IMR-90 (cell line): ENCODE data around the gene SP3. TPM values are rescaled to one million over a fixed set of nuclear protein-coding genes. Genes with fewer than 3 reads are reported as not detected.

Experiments used
- ATAC-seq: fragments of 200-7000 bp; cut with Tn5 transposase; 2 replicates; pipeline ENCODE4 v1.9.1; 2020; ENCODE audit warnings: low read depth, mild to moderate bottlenecking, moderate library complexity
- BruUV-seq: library from RNA; stranded (reverse); fragments of 400-500 nt; replicated peaks from 2 replicates; lab custom pipeline; 2021; lab: Mats Ljungman, UMichigan
- CTCF ChIA-PET: fragments of 300-600 bp; formaldehyde crosslinking; extraction: SDS; loops from one replicate; lab custom pipeline; 2021; ENCODE audit warnings: antibody characterized with exemption; lab: Yijun Ruan, JAX
- POLR2A ChIA-PET: fragments of 300-600 bp; sonication (Branson Sonifier 250); formaldehyde crosslinking; loops from one replicate; lab custom pipeline; 2022; ENCODE audit warnings: antibody characterized with exemption; ENCODE audit not compliant: unreplicated experiment; lab: Charles Lee
- DNase-seq: peaks from one replicate; pipeline ENCODE4 v3.0.0; 2013
- H2AFZ ChIP-seq: replicated peaks from 2 replicates; pipeline ENCODE3; 2013; ENCODE audit warnings: low read length, mild to moderate bottlenecking; ENCODE audit not compliant: poor library complexity
- H2AK5ac ChIP-seq: 2 replicates; pipeline ENCODE4 v1.6.1; 2013; ENCODE audit warnings: low read depth, low read length, inconsistent platforms
- H2AK9ac ChIP-seq: replicated peaks from 2 replicates; pipeline ENCODE3; 2013; ENCODE audit warnings: mild to moderate bottlenecking, low read depth, low read length, moderate library complexity; ENCODE audit not compliant: poor library complexity
- H2BK120ac ChIP-seq: 2 replicates; pipeline ENCODE4 v1.6.1; 2013; ENCODE audit warnings: low read depth, low read length, inconsistent platforms
- H2BK15ac ChIP-seq: 3 replicates; pipeline ENCODE4 v1.6.1; 2013; ENCODE audit warnings: low read depth, low read length, inconsistent platforms
- H2BK20ac ChIP-seq: 2 replicates; pipeline ENCODE4 v1.6.1; 2013; ENCODE audit warnings: low read depth, mild to moderate bottlenecking, inconsistent platforms, low read length, moderate library complexity
- H2BK5ac ChIP-seq: 2 replicates; pipeline ENCODE4 v1.6.1; 2013; ENCODE audit warnings: mild to moderate bottlenecking, low read depth, low read length, inconsistent platforms; ENCODE audit not compliant: poor library complexity, severe bottlenecking
- H3K14ac ChIP-seq: replicated peaks from 2 replicates; pipeline ENCODE4 v1.6.1; 2013; ENCODE audit warnings: low read depth, low read length, inconsistent platforms
- H3K18ac ChIP-seq: 2 replicates; pipeline ENCODE4 v1.6.1; 2013; ENCODE audit warnings: low read depth, low read length, control low read depth
- H3K23ac ChIP-seq: 2 replicates; pipeline ENCODE4 v1.6.1; 2013; ENCODE audit warnings: low read depth, low read length, inconsistent platforms
- H3K27ac ChIP-seq: 2 replicates; pipeline ENCODE4 v1.5.1; 2013; ENCODE audit warnings: mild to moderate bottlenecking, control low read depth, low read length; ENCODE audit not compliant: insufficient read depth
- H3K27me3 ChIP-seq: 2 replicates; pipeline ENCODE4 v1.6.1; 2013; ENCODE audit warnings: low read length; ENCODE audit not compliant: control insufficient read depth, insufficient read depth
- H3K36me3 ChIP-seq: 2 replicates; pipeline ENCODE4 v1.6.1; 2013; ENCODE audit warnings: low read length, mixed read lengths; ENCODE audit not compliant: control insufficient read depth, insufficient read depth
- H3K4ac ChIP-seq: 2 replicates; pipeline ENCODE4 v1.6.1; 2013; ENCODE audit warnings: low read depth, low read length, inconsistent platforms
- H3K4me1 ChIP-seq: 2 replicates; pipeline ENCODE4 v1.6.1; 2013; ENCODE audit warnings: low read length, mixed read lengths; ENCODE audit not compliant: control insufficient read depth, insufficient read depth
- H3K4me2 ChIP-seq: 2 replicates; pipeline ENCODE4 v1.6.1; 2013; ENCODE audit warnings: low read depth, mild to moderate bottlenecking, control low read depth, low read length, moderate library complexity
- H3K4me3 ChIP-seq: 2 replicates; pipeline ENCODE4 v1.5.1; 2013; ENCODE audit warnings: low read depth, mild to moderate bottlenecking, control low read depth, low read length, moderate library complexity; ENCODE audit not compliant: insufficient read depth
- H3K56ac ChIP-seq: 2 replicates; pipeline ENCODE4 v1.6.1; 2013; ENCODE audit warnings: low read length, inconsistent platforms; ENCODE audit not compliant: insufficient read depth; ENCODE audit errors: extremely low read depth
- H3K79me1 ChIP-seq, 2 experiments: 2 replicates each; pipeline ENCODE4 v1.6.1; 2013; ENCODE audit warnings: low read length in 2 of 2, inconsistent platforms in 1 of 2, low read depth in 1 of 2
- H3K9ac ChIP-seq: 2 replicates; pipeline ENCODE4 v1.6.1; 2013; ENCODE audit warnings: low read depth, low read length, control low read depth
- H3K9me1 ChIP-seq: 2 replicates; pipeline ENCODE4 v1.6.1; 2013; ENCODE audit warnings: low read length, inconsistent platforms; ENCODE audit not compliant: insufficient read depth
- H3K9me3 ChIP-seq: 2 replicates; pipeline ENCODE4 v1.6.1; 2013; ENCODE audit warnings: low read length; ENCODE audit not compliant: control insufficient read depth, insufficient read depth
- H4K20me1 ChIP-seq: 2 replicates; pipeline ENCODE4 v1.6.1; 2013; ENCODE audit warnings: low read length, inconsistent platforms; ENCODE audit not compliant: insufficient read depth
- H4K5ac ChIP-seq: 2 replicates; pipeline ENCODE4 v1.6.1; 2013; ENCODE audit warnings: mild to moderate bottlenecking, low read depth, low read length, control low read depth
- H4K8ac ChIP-seq, 2 experiments: 2 replicates each; pipeline ENCODE4 v1.6.1; 2013; ENCODE audit warnings: low read depth in 2 of 2, low read length in 2 of 2, control low read depth in 1 of 2, inconsistent platforms in 1 of 2
- H4K91ac ChIP-seq: 2 replicates; pipeline ENCODE4 v1.6.1; 2013; ENCODE audit warnings: low read depth, low read length, inconsistent platforms; ENCODE audit not compliant: insufficient read depth
- BHLHE40 ChIP-seq: fragments of 150-350 bp; IDR thresholded peaks from 2 replicates; pipeline ENCODE4 v1.6.1; 2016; ENCODE audit warnings: mild to moderate bottlenecking, low read depth, low read length
- CHD1 ChIP-seq: IDR thresholded peaks from 2 replicates; pipeline ENCODE4 v1.6.1; 2012; ENCODE audit warnings: low read depth, low read length, improper control_type of control experiment
- ELK1 ChIP-seq: fragments of 150-350 bp; IDR thresholded peaks from 2 replicates; pipeline ENCODE4 v1.6.1; 2016; ENCODE audit warnings: low read depth, mild to moderate bottlenecking, low read length, moderate library complexity, borderline replicate concordance
- NFE2L2 ChIP-seq: fragments of 150-350 bp; IDR thresholded peaks from 2 replicates; pipeline ENCODE4 v1.6.1; 2016; ENCODE audit warnings: low read depth, mild to moderate bottlenecking, low read length
- POLR2A ChIP-seq: IDR thresholded peaks from 2 replicates; pipeline ENCODE4 v1.6.1; 2012; ENCODE audit warnings: mild to moderate bottlenecking, low read depth, low read length
- RCOR1 ChIP-seq: IDR thresholded peaks from 2 replicates; pipeline ENCODE4 v1.6.1; 2012; ENCODE audit warnings: mild to moderate bottlenecking, low read length, improper control_type of control experiment; ENCODE audit not compliant: insufficient replicate concordance
- RFX5 ChIP-seq: IDR thresholded peaks from 2 replicates; pipeline ENCODE4 v1.8.0; 2012; ENCODE audit warnings: low read depth, mild to moderate bottlenecking, low read length, moderate library complexity
- USF2 ChIP-seq: fragments of 150-350 bp; IDR thresholded peaks from 2 replicates; pipeline ENCODE4 v1.6.1; 2017; ENCODE audit warnings: mild to moderate bottlenecking, antibody characterized with exemption, low read length, low read depth
- dilution Hi-C: fragments of 300-500 bp; cut with HindIII; formaldehyde crosslinking; loops from one replicate; pipeline ENCODE4 v1.14.3; 2018; ENCODE audit warnings: low sequenced_read_pairs; ENCODE audit not compliant: unreplicated experiment
- in situ Hi-C: fragments of 300-500 bp; cut with MboI; formaldehyde crosslinking; loops from 3 replicates; pipeline ENCODE4 v1.14.3; 2019; ENCODE audit warnings: low sequenced_read_pairs, inconsistent platforms, mixed read lengths
- intact Hi-C: fragments of 100-400 bp; cut with micrococcal nuclease; formaldehyde crosslinking; loops from 2 replicates; pipeline ENCODE4 v1.10.0; 2022
- polyA plus RNA-seq, 3 experiments: library from polyadenylated mRNA; depleted of rRNA; stranded (reverse); fragments of >200 nt; gene quantifications; 2 replicates each; pipeline ENCODE4 v1.2.3, GENCODE V29; 2012; ENCODE audit warnings: low replicate concordance in 1 of 3
- total RNA-seq: library from RNA; depleted of rRNA; stranded (reverse); fragments of >200 nt; gene quantifications from 2 replicates; pipeline ENCODE4 v1.2.3, GENCODE V29; 2012

Gene SP3
- total and polyA plus RNA-seq, 2 of the 4 experiments (the other 2 are of a cell fraction) = 26.7 to 136 TPM

GRCh38 chr2:173970516-173970924, 5.3 kb upstream of the SP3 start:
- H3K9ac ChIP-seq = peak overlapping the region; percentile 18; the same call in 1 of the 2 replicates
- no peak overlapping the region for H2AFZ ChIP-seq
- peak overlapping the region; percentile 88 for H2BK120ac ChIP-seq
- H3K4me1 ChIP-seq = peaks cover 20% of the 10 kb centered on the region
- H4K5ac ChIP-seq = peak overlapping the region; percentile 99
- H3K56ac ChIP-seq = no peak overlapping the region
- intact Hi-C loops (no loop called here), dilution Hi-C loops (no loop called here), in situ Hi-C loops (no loop called here)
- CTCF ChIA-PET = no interaction called here
- ATAC-seq (no peak), DNase-seq (no peak)
- H3K4me3 ChIP-seq = no peak overlapping the region
- POLR2A ChIA-PET = no interaction called here
- TF ChIP-seq RFX5 (no peak), POLR2A (no peak), NFE2L2 (no peak), BHLHE40 (no peak), ELK1 (no peak), CHD1 (no peak), RCOR1 (no peak), USF2 (no peak; the same call in 1 of the 2 replicates)
- H3K27ac ChIP-seq = peak overlapping the region; percentile 76
- H4K20me1 ChIP-seq = no peaks in the 10 kb centered on the region
- peak overlapping the region; percentile 88 for H3K14ac ChIP-seq
- H3K9me3 ChIP-seq = no peaks in the 10 kb centered on the region
- peak overlapping the region; percentile 81 for H2AK5ac ChIP-seq
- peak overlapping the region; percentile 21 for H2AK9ac ChIP-seq
- H3K4ac ChIP-seq = peak overlapping the region; percentile 92
- no TSS peak for BruUV-seq
- H3K4me2 ChIP-seq = peak overlapping the region; percentile 64; the same call in 1 of the 2 replicates
- H4K91ac ChIP-seq = peak overlapping the region; percentile 77
- H2BK15ac ChIP-seq = peak overlapping the region; percentile 59; the same call in 2 of the 3 replicates
- H2BK5ac ChIP-seq = peak overlapping the region; percentile 88
- H3K23ac ChIP-seq = peak overlapping the region; percentile 92; the same call in 1 of the 2 replicates
- peak overlapping the region; percentile 52 to 81; a peak in 3 of 4 replicates for H4K8ac ChIP-seq
- H3K36me3 ChIP-seq = no peaks in the 10 kb centered on the region
- H3K27me3 ChIP-seq = no peaks in the 10 kb centered on the region
- H3K79me1 ChIP-seq = peaks cover 11 to 26% of the 10 kb centered on the region in 2 experiments; a peak in 3 of 4 replicates
- H3K18ac ChIP-seq = peak overlapping the region; percentile 100
- peaks cover 10% of the 10 kb centered on the region for H3K9me1 ChIP-seq
- peak overlapping the region; percentile 98 for H2BK20ac ChIP-seq
